Measurements from ENCODE around the gene PRPF38B.

GRCh38 chr1:108746382-108747170 lies 54.5 kb downstream of the PRPF38B start, which contains the start of gene STXBP3:
- TF ChIP-seq POLR2A (IDR thresholded peaks at IDR 0.05; ENCODE audit: low read depth, low read length) = peak; percentile 97
- no peak for TF ChIP-seq STAT3 (IDR thresholded peaks at IDR 0.05; ENCODE audit: low read depth, low read length)
- TF ChIP-seq JUND (IDR thresholded peaks at IDR 0.05; ENCODE audit: low read depth, low read length) = 0 out of 2 replicates have a peak, but pooled peaks have one; percentile 65
- peak in 1 of 2 experiments; percentile 54; a peak in 3 of 4 replicates for TF ChIP-seq BHLHE40 (IDR thresholded peaks at IDR 0.05; ENCODE audit: borderline replicate concordance in 1 of 2, low read depth in 2 of 2, low read length in 1 of 2)
- peak; percentile 91 to 98 (median 96) for TF ChIP-seq CTCF (IDR thresholded peaks at IDR 0.05 in 2 of 3, conservative IDR thresholded peaks at IDR 0.05 in 1 of 3; ENCODE audit: control insufficient read depth in 2 of 3, extremely low read depth in 1 of 3, insufficient read depth in 1 of 3, low read depth in 3 of 3, low read length in 3 of 3)
- TF ChIP-seq REST (IDR thresholded peaks at IDR 0.05; ENCODE audit: low read depth, low read length) = no peak
- TF ChIP-seq NRF1 (conservative IDR thresholded peaks at IDR 0.05; ENCODE audit: low read depth, low read length) = 0 out of 2 replicates have a peak, but pooled peaks have one; percentile 27
- no peak for TF ChIP-seq USF2 (IDR thresholded peaks at IDR 0.05; ENCODE audit: borderline replicate concordance, low read depth, low read length)
- no peak for TF ChIP-seq EP300 (IDR thresholded peaks at IDR 0.05; ENCODE audit: borderline replicate concordance in 1 of 2, control insufficient read depth in 1 of 2, low read depth in 2 of 2, low read length in 2 of 2)
